Measurements from ENCODE around the gene TNRC6A. TPM values are rescaled to one million over a fixed set of nuclear protein-coding genes. Genes with fewer than 3 reads are reported as not detected.

Gene TNRC6A
- total and polyA plus RNA-seq, 9 of the 15 experiments (the other 6 are each of a cell fraction or from before 2014, with no cell fraction given), result 3.4 to 32.1 (median 26.6) TPM

DNA sequence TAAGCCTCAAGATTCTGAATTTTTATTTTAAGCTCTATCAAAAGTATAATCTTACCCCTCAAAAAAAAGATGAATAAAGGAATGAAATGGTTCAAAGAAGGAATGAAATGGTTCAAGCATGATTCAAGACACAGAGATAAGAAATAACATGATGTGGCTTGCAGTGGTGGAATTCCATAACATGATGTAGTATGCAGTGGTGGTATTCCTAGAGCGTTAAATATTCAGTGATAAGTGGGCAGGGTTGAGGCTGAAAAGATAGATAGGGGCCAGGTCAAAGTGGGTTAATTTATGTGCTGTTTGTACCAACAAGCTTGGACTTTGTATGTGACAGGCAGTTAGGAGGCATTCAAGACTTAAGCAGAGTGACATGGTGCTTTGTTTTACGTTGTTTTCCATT lies 29.6 kb downstream of the TNRC6A start (continued):
- TF ChIP-seq, protein P1, sequence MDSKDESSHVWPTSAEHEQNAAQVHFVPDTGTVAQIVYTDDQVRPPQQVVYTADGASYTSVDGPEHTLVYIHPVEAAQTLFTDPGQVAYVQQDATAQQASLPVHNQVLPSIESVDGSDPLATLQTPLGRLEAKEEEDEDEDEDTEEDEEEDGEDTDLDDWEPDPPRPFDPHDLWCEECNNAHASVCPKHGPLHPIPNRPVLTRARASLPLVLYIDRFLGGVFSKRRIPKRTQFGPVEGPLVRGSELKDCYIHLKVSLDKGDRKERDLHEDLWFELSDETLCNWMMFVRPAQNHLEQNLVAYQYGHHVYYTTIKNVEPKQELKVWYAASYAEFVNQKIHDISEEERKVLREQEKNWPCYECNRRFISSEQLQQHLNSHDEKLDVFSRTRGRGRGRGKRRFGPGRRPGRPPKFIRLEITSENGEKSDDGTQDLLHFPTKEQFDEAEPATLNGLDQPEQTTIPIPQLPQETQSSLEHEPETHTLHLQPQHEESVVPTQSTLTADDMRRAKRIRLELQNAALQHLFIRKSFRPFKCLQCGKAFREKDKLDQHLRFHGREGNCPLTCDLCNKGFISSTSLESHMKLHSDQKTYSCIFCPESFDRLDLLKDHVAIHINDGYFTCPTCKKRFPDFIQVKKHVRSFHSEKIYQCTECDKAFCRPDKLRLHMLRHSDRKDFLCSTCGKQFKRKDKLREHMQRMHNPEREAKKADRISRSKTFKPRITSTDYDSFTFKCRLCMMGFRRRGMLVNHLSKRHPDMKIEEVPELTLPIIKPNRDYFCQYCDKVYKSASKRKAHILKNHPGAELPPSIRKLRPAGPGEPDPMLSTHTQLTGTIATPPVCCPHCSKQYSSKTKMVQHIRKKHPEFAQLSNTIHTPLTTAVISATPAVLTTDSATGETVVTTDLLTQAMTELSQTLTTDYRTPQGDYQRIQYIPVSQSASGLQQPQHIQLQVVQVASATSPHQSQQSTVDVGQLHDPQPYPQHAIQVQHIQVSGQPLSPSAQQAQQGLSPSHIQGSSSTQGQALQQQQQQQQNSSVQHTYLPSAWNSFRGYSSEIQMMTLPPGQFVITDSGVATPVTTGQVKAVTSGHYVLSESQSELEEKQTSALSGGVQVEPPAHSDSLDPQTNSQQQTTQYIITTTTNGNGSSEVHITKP (IDR thresholded peaks at IDR 0.05; ENCODE audit: partially characterized antibody), result no peak
- TF ChIP-seq CREB1 (IDR thresholded peaks at IDR 0.05), result no peak
- no peak for TF ChIP-seq CREB1 (CRISPR knock-in tag; IDR thresholded peaks at IDR 0.05)

DNA sequence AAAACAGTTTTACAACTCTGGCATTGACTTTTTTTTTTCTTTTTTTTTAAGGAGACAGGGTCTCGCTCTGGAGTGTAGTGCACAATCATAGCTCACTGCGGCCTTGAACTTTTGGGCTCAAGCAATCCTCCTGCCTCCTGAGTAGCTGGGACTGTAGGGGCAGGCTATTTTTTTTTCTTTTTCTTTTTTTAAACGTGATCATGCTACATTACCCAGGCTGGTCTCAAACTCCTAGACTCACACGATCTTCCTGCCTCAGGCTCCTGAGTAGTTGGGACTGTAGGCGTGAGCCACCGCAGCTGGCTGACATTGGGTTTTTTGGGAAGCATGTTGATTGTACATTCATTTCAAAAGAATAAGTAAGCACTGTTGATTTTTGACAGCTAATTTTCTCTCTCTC lies 32.1 kb downstream of the TNRC6A start:
- Histone ChIP-seq H3K4me3 (no peak overlapping the region), H3K9me1 (ENCODE audit: control insufficient read depth, insufficient read depth, low read length) (no peaks in the 10 kb centered on the region), H3K27ac (ENCODE audit: extremely low read depth, low read depth, low read length) (no peak overlapping the region), H3K27me3 (ENCODE audit: control insufficient read depth in 2 of 2, insufficient read depth in 2 of 2, low read length in 2 of 2) (no peaks in the 10 kb centered on the region), H3K9ac (ENCODE audit: insufficient read depth in 1 of 2, low read depth in 2 of 2, low read length in 2 of 2) (no peak overlapping the region), H3K4me1 (replicated peaks in 1 of 2; ENCODE audit: control insufficient read depth in 2 of 2, insufficient read depth in 2 of 2, low read length in 2 of 2) (no peaks in the 10 kb centered on the region; a peak in 1 of 5 replicates), H3K36me3 (ENCODE audit: control insufficient read depth, insufficient read depth, low read length) (peaks cover 72% of the 10 kb centered on the region), H3K79me2 (ENCODE audit: control insufficient read depth, insufficient read depth, low read length) (peaks cover 37% of the 10 kb centered on the region), H3K9me3 (replicated peaks; ENCODE audit: control insufficient read depth, insufficient read depth, low read depth, low read length) (no peaks in the 10 kb centered on the region), H3K4me2 (ENCODE audit: insufficient read depth, low read length) (no peak overlapping the region), H2AFZ (ENCODE audit: low read depth, low read length) (no peak overlapping the region), H4K20me1 (replicated peaks; ENCODE audit: control insufficient read depth, insufficient read depth, low read length) (no peaks in the 10 kb centered on the region)
- DNase-seq (ENCODE audit: extremely low read depth in 1 of 4, low spot score in 3 of 4), result no peak
- in situ Hi-C loops (cut with MboI) (no loop called here), intact Hi-C loops (cut with micrococcal nuclease) (no loop called here)
- ATAC-seq, result no peak
- no peak for FAIRE-seq
- CTCF ChIA-PET (ENCODE audit: low intra/inter-chr PET ratio), result interaction anchor here (0.6 kb wide), 1 partner anchor 22 kb away, joined by 3 read pairs; no protein-coding TSS in a partner anchor
- WGBS (ENCODE audit: insufficient coverage, low coverage, missing lambda C conversion rate), result 79% methylated on average over 6 of the region's 6 CpGs
- BruUV-seq (replicated peaks), result no TSS peak
- POLR2A ChIA-PET, result interaction anchor here (0.6 to 1.4 kb wide), 5 partner anchors 11 to 87 kb away, joined by 3 to 4 read pairs (median 4); no protein-coding TSS in a partner anchor
- TF ChIP-seq KDM1A (IDR thresholded peaks at IDR 0.05), result no peak
- TF ChIP-seq, protein P2, sequence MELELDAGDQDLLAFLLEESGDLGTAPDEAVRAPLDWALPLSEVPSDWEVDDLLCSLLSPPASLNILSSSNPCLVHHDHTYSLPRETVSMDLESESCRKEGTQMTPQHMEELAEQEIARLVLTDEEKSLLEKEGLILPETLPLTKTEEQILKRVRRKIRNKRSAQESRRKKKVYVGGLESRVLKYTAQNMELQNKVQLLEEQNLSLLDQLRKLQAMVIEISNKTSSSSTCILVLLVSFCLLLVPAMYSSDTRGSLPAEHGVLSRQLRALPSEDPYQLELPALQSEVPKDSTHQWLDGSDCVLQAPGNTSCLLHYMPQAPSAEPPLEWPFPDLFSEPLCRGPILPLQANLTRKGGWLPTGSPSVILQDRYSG (tag; conservative IDR thresholded peaks at IDR 0.05; ENCODE audit: low read depth), result no peak
- no peak for TF ChIP-seq RBBP5 (IDR thresholded peaks at IDR 0.05; ENCODE audit: borderline replicate concordance, insufficient read depth, low read length, poor library complexity, severe bottlenecking)
- TF ChIP-seq, protein P3, sequence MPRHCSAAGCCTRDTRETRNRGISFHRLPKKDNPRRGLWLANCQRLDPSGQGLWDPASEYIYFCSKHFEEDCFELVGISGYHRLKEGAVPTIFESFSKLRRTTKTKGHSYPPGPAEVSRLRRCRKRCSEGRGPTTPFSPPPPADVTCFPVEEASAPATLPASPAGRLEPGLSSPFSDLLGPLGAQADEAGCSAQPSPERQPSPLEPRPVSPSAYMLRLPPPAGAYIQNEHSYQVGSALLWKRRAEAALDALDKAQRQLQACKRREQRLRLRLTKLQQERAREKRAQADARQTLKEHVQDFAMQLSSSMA (CRISPR knock-in tag; IDR thresholded peaks at IDR 0.05), result no peak
- no peak for TF ChIP-seq TBP (optimal IDR thresholded peaks at IDR 0.05; ENCODE audit: low read depth, low read length)
- TF ChIP-seq RB1 (IDR thresholded peaks at IDR 0.05; ENCODE audit: low read depth), result no peak
- no peak for TF ChIP-seq ARHGAP35 (IDR thresholded peaks at IDR 0.05; ENCODE audit: partially characterized antibody)
- TF ChIP-seq, protein P4, sequence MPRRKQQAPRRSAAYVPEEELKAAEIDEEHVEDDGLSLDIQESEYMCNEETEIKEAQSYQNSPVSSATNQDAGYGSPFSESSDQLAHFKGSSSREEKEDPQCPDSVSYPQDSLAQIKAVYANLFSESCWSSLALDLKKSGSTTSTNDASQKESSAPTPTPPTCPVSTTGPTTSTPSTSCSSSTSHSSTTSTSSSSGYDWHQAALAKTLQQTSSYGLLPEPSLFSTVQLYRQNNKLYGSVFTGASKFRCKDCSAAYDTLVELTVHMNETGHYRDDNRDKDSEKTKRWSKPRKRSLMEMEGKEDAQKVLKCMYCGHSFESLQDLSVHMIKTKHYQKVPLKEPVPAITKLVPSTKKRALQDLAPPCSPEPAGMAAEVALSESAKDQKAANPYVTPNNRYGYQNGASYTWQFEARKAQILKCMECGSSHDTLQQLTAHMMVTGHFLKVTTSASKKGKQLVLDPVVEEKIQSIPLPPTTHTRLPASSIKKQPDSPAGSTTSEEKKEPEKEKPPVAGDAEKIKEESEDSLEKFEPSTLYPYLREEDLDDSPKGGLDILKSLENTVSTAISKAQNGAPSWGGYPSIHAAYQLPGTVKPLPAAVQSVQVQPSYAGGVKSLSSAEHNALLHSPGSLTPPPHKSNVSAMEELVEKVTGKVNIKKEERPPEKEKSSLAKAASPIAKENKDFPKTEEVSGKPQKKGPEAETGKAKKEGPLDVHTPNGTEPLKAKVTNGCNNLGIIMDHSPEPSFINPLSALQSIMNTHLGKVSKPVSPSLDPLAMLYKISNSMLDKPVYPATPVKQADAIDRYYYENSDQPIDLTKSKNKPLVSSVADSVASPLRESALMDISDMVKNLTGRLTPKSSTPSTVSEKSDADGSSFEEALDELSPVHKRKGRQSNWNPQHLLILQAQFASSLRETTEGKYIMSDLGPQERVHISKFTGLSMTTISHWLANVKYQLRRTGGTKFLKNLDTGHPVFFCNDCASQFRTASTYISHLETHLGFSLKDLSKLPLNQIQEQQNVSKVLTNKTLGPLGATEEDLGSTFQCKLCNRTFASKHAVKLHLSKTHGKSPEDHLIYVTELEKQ (CRISPR knock-in tag; IDR thresholded peaks at IDR 0.05), result no peak
